ENCODE measurements around the gene KLF8.
"Not testable (repeated sequence)": the region's sequence is repeated elsewhere in the genome, so short reads cannot be mapped to it uniquely, and the experiment has no call there.

Gene KLF8

DNA sequence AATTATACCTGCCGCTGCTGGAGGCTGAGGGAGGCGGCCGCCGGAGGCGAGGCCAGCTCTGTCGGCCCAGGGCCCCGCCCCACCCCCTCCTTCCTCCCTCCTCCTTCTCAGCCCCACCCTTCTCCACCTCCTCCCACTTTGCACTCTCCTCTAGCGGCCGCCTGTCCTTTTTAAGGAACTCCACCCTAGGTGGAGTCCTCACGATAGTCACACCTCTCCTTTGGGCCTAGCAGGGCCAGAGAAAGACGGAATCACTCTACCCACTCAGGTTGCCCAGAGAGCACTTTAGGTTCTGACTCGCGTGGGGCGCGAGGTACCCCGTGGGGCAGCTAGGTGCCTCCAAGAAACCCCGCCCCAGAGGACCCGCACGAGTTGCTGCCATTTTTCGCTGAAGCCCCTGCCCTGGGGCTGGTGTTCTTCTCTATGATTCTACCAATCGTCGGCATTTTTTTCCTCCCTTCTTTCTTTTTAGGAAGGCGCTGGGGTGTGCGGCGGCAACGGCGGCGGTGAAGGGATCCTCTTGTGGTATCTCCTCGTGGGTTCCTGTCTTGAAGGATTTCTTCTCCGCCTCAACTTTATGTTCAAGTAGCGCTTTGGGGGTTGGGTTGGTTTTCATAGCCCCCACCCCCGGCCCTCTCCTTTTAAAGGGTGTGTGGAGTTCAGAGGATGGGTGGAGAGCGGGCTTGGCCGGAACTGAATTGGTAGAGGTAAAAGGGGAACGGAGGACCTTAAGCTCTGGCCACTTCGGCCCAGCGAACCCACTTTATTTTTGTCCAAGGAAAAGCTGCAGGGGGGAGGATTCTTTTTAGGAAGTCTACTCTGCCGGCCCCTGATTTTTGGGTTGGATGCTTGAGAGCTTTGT is at the start of gene KLF8:
KLF8 (plus strand) TSS at position 136 of the 862 bp plus-strand sequence. CDS start 979 bp downstream, outside the sequence.
- peak; percentile 40 for DNase-seq
- in situ Hi-C loops (cut with HindIII; ENCODE audit: low pct_ligation_motif_present, low pct_unique_long_range_greater_than_20kb, low sequenced_read_pairs), result no loop called here

DNA sequence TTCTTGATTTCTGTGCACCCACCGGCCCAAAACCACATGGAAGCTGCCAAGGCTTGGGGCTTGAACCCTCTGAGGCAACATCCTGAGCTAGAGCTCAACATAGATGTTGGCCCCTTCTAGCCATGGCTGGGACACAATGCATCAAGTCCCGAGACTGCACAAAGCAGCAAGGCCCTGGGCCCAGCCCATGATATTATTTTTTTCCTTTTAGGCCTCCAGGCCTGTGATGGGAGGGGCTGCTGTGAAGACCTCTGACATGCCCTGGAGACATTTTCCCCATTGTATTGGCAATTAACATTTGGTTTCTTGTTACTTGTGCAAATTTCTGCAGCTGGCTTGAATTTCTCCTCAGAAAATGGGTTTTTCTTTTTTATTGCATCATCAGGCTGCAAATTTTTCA is 25.2 kb upstream of the KLF8 start:
- in situ Hi-C loops (cut with HindIII; ENCODE audit: low pct_ligation_motif_present, low pct_unique_long_range_greater_than_20kb, low sequenced_read_pairs), result not testable (repeated sequence)

GRCh38 chrX:56211701-56212100 is 20.5 kb upstream of the KLF8 start:
- DNase-seq, result no peak
- in situ Hi-C loops (cut with HindIII; ENCODE audit: low pct_ligation_motif_present, low pct_unique_long_range_greater_than_20kb, low sequenced_read_pairs), result no loop called here

More for the DNA sequence above, 25.2 kb upstream of the KLF8 start:
- DNase-seq, result not testable (repeated sequence)

- no peak for DNase-seq
- in situ Hi-C loops (cut with HindIII; ENCODE audit: low pct_ligation_motif_present, low pct_unique_long_range_greater_than_20kb, low sequenced_read_pairs), result no loop called here
Observed at GRCh38 chrX:56216332-56216731, 15.8 kb upstream of the KLF8 start.

GRCh38 chrX:56219700-56220099 is 12.5 kb upstream of the KLF8 start:
- in situ Hi-C loops (cut with HindIII; ENCODE audit: low pct_ligation_motif_present, low pct_unique_long_range_greater_than_20kb, low sequenced_read_pairs), result no loop called here

DNA sequence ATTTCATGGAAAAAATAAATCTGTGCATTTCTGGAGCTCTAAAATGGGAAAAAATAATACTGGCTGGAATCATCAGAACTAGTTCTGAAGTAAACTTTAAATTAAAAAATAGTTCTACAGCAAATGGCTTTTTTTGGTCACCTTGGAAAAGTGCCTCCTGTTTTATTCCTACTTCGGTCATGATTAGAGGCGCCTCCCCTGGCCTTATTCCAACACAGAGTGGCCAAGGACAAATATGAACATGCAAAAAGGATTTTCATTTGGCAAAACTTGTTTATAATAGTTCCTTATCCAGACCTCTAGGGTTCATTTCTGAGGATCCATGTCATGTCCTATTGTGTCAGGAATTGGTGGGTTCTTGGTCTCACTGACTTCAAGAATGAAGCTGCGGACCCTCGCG is 11.1 kb upstream of the KLF8 start:
- DNase-seq, result no peak
- in situ Hi-C loops (cut with HindIII; ENCODE audit: low pct_ligation_motif_present, low pct_unique_long_range_greater_than_20kb, low sequenced_read_pairs), result no loop called here

More at GRCh38 chrX:56219700-56220099, 12.5 kb upstream of the KLF8 start:
- DNase-seq, result peak; percentile 28

GRCh38 chrX:56222473-56223000 is 9.6 kb upstream of the KLF8 start:
- in situ Hi-C loops (cut with HindIII; ENCODE audit: low pct_ligation_motif_present, low pct_unique_long_range_greater_than_20kb, low sequenced_read_pairs), result no loop called here
- no peak for DNase-seq

DNA sequence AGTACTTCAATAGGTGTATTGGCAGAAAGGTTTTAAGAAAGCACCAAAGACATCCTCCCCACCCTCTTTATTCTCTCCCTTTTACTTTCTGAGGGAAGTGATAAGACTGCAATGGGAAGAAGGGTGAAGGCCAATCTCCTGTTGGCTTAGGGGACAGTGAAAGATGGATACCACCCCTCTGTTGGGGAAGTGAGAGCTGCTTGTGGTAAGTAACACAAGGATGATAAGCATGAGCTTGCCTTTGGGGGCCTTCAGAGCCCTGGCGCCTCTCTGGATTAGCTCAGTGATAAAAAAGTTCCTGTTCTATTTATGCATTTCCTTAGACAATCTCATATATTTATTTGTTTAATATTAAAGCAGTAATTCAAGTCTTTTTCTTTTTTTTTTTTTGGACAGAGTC is 5.2 kb upstream of the KLF8 start:
- in situ Hi-C loops (cut with HindIII; ENCODE audit: low pct_ligation_motif_present, low pct_unique_long_range_greater_than_20kb, low sequenced_read_pairs), result no loop called here
- no peak for DNase-seq

- in situ Hi-C loops (cut with HindIII; ENCODE audit: low pct_ligation_motif_present, low pct_unique_long_range_greater_than_20kb, low sequenced_read_pairs), result no loop called here
- DNase-seq, result no peak
Observed at GRCh38 chrX:56228914-56229313, 3.2 kb upstream of the KLF8 start.

- in situ Hi-C loops (cut with HindIII; ENCODE audit: low pct_ligation_motif_present, low pct_unique_long_range_greater_than_20kb, low sequenced_read_pairs), result no loop called here
Observed at GRCh38 chrX:56231537-56232090, 542 bp upstream of the KLF8 start.

GRCh38 chrX:56233100-56233499 is 944 bp downstream of the KLF8 start:
- DNase-seq, result peak; percentile 2
- in situ Hi-C loops (cut with HindIII; ENCODE audit: low pct_ligation_motif_present, low pct_unique_long_range_greater_than_20kb, low sequenced_read_pairs), result no loop called here

More at GRCh38 chrX:56231537-56232090, 542 bp upstream of the KLF8 start:
- DNase-seq, result no peak

DNA sequence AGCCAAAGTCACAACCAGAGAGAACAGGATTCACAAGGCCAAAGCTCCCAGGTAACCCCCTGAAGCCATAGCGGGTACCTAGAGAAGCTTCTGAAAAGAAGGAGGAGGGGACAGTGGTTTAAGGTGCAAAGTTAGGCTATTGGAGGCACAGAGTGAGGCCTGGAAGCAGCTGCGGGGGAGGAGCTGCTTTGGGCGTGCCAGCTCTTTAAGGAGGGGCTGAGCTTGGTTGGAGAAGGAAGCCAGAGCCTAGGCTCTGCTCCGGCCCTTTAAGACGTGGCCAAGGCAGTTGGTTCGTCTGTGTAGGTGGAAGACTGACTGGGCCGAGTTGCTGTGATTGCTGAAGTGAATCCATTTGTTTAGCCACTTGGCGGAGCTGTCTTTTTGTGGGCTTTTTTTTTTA is 1.5 kb downstream of the KLF8 start:
- DNase-seq, result peak; percentile 75
- in situ Hi-C loops (cut with HindIII; ENCODE audit: low pct_ligation_motif_present, low pct_unique_long_range_greater_than_20kb, low sequenced_read_pairs), result no loop called here

GRCh38 chrX:56248492-56248891 is 16.3 kb downstream of the KLF8 start:
- in situ Hi-C loops (cut with HindIII; ENCODE audit: low pct_ligation_motif_present, low pct_unique_long_range_greater_than_20kb, low sequenced_read_pairs), result no loop called here
- DNase-seq, result peak; percentile 45

DNA sequence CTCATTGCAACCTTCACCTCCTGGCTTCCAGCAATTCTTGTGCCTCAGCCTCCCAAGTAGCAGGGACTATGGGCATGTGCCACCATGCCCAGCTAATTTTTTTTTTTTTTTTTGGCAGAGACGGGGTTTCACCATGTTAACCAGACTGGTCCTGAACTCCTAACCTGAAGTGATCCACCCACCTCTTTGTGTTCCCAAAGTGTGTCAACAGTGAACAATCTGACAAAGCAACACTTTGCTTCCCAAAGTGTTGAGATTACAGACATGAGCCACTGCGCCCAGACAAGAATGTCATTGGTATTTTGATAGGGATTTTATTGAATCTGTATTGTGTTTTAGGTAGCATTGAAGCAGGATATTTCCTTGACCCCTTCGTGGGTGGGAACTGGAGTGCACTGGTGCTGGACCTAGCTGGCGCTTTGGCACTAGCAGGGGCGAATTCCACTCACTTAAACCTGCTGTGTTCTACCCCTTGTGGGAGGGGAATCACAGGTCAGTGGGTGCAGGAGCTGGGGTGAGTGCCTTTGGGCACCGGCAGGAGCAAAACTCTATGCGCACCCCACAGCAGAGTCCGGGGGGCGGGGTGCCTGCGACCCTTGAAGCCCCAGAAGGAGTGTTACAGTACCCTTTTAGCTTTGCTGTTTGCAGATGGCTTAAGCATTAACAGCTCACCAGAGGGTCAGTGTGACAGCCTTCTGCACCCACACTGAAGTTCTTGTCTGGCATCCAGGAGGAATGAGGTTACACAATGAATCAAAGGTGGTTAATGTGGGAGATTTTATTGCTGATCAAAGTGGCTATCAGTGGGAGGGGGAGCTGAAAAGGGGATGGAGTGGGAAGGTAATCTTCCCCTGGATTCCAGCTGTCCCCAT is 21.9 kb downstream of the KLF8 start:
- in situ Hi-C loops (cut with HindIII; ENCODE audit: low pct_ligation_motif_present, low pct_unique_long_range_greater_than_20kb, low sequenced_read_pairs), result no loop called here
- no peak for DNase-seq

- in situ Hi-C loops (cut with HindIII; ENCODE audit: low pct_ligation_motif_present, low pct_unique_long_range_greater_than_20kb, low sequenced_read_pairs), result no loop called here
- no peak for DNase-seq
Observed at GRCh38 chrX:56268888-56269287, 36.7 kb downstream of the KLF8 start.

DNA sequence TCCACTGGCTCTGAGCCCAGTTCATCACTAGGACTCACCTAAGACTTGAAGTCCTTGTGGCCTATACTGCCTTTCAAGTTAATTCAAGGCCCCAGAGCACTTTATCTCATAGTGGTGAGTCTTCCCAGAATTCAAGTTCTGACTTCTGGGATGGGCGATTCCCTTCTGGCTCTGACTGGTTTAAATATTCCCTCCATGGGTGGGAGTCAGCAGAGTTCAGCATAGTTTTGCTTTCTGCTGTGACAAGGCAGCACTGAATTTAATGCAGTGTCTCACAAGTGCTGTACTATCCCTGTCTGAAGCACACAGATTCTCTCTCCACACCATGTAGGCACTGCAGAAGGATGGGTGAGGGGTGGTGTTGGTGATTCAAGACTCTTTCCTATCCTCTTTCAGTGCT is 46.5 kb downstream of the KLF8 start:
- no peak for DNase-seq
- in situ Hi-C loops (cut with HindIII; ENCODE audit: low pct_ligation_motif_present, low pct_unique_long_range_greater_than_20kb, low sequenced_read_pairs), result no loop called here

GRCh38 chrX:56279863-56280262 is 47.7 kb downstream of the KLF8 start:
- in situ Hi-C loops (cut with HindIII; ENCODE audit: low pct_ligation_motif_present, low pct_unique_long_range_greater_than_20kb, low sequenced_read_pairs), result no loop called here
- DNase-seq, result no peak

DNA sequence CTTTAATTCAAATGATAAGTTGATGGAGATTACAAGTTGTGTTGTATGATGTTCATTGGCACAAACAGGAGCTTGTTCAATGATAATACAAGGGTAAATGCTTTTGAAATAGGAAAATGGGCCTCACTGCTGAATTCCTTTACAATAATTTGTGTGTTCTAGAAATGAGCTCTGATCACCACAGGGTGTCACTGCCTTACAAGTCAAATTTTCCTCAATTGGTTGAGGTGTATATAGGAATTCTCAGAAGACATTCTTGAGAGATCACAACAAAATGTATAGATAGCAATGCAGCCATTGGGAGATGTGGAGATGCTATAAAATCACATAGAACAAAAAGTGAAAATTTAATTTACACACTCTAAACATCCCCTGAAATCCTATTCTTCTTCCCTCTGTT is 49.6 kb downstream of the KLF8 start:
- DNase-seq, result peak; percentile 15
- in situ Hi-C loops (cut with HindIII; ENCODE audit: low pct_ligation_motif_present, low pct_unique_long_range_greater_than_20kb, low sequenced_read_pairs), result no loop called here

- in situ Hi-C loops (cut with HindIII; ENCODE audit: low pct_ligation_motif_present, low pct_unique_long_range_greater_than_20kb, low sequenced_read_pairs), result no loop called here
- no peak for DNase-seq
Observed at GRCh38 chrX:56284269-56284668, 52.1 kb downstream of the KLF8 start.
